LNCaP clone FGC (cell line): ENCODE data around the gene KCNJ6.
"Not testable (repeated sequence)": the region's sequence is repeated elsewhere in the genome, so short reads cannot be mapped to it uniquely, and the experiment has no call there.

Experiments used
- DNase-seq: peaks from one replicate; pipeline ENCODE4 v3.0.0-alpha.2; 2011; ENCODE audit warnings: low read depth
- H3K4me3 ChIP-seq: 2 replicates; pipeline ENCODE4 v1.5.1; 2011; ENCODE audit warnings: mild to moderate bottlenecking, low read depth, low read length, control low read depth
- TF ChIP-seq, protein P1 (sequence below): IDR thresholded peaks from 2 replicates; pipeline ENCODE4 v1.5.1; 2012; ENCODE audit warnings: mild to moderate bottlenecking; ENCODE audit not compliant: control insufficient read depth, insufficient read depth; ENCODE audit errors: extremely low read depth

Gene KCNJ6

DNA sequence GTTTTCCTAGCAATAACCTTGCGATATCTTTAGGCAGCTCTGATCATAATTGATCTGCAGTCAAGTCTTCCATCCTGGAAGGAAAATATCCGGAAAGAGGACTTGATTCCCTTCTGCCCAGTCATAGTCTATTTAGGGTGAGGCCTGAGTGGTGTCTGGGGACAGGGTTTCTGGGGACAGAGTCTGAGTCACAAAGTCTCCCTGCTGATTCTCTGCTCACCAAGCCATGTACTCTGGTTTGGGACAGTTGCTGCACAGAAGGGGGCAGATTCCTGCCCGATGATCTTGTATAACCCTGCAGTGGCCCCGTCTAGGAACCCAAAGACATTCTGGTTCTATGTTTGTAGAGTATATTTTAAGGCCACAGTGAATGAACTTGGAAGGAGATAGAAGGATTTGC, 178.8 kb downstream of the KCNJ6 start:
- H3K4me3 ChIP-seq, result no peak overlapping the region
- TF ChIP-seq, protein P1, sequence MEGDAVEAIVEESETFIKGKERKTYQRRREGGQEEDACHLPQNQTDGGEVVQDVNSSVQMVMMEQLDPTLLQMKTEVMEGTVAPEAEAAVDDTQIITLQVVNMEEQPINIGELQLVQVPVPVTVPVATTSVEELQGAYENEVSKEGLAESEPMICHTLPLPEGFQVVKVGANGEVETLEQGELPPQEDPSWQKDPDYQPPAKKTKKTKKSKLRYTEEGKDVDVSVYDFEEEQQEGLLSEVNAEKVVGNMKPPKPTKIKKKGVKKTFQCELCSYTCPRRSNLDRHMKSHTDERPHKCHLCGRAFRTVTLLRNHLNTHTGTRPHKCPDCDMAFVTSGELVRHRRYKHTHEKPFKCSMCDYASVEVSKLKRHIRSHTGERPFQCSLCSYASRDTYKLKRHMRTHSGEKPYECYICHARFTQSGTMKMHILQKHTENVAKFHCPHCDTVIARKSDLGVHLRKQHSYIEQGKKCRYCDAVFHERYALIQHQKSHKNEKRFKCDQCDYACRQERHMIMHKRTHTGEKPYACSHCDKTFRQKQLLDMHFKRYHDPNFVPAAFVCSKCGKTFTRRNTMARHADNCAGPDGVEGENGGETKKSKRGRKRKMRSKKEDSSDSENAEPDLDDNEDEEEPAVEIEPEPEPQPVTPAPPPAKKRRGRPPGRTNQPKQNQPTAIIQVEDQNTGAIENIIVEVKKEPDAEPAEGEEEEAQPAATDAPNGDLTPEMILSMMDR, result no peak
- no peak for DNase-seq

DNA sequence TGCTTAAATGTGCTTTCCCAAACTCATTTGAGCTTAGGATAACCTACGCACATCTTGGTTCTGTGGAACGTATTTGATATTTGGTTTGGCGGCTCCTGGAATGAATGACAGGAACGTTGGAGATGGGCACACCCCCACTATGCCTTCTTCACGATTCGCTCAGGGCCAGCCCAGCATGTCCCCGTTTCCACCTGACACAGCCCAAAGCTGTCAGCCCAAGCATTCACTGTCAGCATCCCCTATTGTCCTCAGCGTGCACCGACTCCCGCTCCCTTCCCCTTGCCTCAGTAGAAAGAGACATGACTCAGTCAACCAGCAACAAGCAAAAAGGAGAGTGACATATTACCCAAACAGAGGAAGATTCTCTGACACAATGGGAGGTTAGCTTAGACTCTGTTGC, 181.4 kb downstream of the KCNJ6 start:
- no peak overlapping the region for H3K4me3 ChIP-seq
- TF ChIP-seq, protein P1, result no peak
- DNase-seq, result no peak

DNA sequence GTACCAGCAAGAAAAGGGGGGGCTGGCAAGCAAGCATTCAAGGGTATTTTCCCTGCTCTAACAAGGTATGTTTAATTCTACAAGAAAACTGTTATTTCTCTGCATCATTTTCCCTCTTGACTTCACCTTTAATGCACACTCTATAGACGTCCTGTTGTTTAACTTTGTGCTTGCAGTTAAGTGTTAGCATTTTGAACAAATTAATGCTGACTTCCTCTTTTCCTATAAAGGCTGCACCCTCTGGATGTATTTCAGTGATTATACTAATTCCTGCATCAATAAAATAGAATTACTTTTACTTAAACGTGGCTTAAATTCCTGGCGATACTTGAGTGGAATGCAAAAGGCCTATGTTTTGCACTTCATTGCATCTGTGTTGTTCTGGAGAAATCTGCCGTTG, 183.3 kb downstream of the KCNJ6 start:
- TF ChIP-seq, protein P1, result no peak
- DNase-seq, result no peak
- no peak overlapping the region for H3K4me3 ChIP-seq

DNA sequence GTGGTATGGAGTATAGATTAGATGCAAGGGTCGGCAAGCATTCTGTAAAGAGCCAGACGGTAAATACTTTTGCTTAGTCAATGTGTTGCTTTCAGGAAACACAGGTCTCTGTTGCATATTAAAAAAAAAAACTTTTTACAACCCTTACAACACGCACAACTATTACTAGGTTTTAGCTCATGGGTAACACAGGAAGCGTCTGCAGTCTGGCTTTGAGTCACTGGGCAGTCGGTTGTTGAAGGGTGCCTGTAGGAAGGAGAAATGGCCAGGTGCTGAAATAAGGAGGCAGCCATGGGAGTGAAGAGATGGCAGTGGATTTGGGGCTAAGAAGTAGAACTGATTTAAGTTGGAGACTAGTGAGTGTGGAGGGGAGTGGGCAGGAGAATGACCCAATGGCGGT, 192.1 kb downstream of the KCNJ6 start:
- no peak for DNase-seq
- TF ChIP-seq, protein P1, result no peak
- H3K4me3 ChIP-seq, result no peak overlapping the region

DNA sequence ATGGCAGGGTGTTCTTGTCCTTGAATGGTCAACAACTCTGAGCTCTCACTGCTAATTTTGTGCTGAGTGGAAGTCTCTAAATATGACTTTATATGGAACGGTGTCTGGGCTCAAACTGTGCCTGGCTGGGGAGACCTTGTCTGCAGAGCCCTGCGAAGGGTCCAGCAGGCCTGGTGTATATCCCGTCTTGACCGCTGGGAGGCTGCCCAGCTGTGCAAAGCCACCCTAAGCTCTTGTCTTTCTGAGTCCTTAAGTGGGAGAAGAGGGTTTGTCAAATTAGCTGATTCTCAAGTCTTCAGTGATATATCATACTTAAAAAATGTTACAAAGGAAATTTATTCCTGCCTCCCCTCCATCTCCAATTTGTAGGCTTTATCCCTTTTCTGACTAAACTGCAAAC, 198.7 kb downstream of the KCNJ6 start:
- TF ChIP-seq, protein P1, result 0 out of 2 replicates have a peak, but pooled peaks have one; percentile 11
- no peak for DNase-seq
- no peak overlapping the region for H3K4me3 ChIP-seq

DNA sequence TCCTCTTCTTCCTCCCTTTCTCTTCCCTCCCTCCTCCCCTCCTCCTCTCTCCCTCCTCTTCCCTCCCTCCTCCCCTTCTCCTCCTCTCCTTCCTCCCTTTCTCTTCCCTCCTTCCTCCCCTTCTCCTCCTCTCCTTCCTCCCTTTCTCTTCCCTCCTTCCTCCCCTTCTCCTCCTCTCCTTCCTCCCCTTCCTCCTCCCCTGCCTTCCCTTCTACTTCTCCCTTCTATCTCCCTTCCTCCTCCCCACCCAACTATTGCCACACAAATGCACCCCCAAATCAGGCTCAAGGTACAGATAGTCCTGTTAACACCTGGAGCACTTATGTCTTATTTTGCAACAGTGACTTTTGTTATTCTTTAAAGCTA, 203.7 kb downstream of the KCNJ6 start:
- not testable (repeated sequence) for H3K4me3 ChIP-seq, DNase-seq

DNA sequence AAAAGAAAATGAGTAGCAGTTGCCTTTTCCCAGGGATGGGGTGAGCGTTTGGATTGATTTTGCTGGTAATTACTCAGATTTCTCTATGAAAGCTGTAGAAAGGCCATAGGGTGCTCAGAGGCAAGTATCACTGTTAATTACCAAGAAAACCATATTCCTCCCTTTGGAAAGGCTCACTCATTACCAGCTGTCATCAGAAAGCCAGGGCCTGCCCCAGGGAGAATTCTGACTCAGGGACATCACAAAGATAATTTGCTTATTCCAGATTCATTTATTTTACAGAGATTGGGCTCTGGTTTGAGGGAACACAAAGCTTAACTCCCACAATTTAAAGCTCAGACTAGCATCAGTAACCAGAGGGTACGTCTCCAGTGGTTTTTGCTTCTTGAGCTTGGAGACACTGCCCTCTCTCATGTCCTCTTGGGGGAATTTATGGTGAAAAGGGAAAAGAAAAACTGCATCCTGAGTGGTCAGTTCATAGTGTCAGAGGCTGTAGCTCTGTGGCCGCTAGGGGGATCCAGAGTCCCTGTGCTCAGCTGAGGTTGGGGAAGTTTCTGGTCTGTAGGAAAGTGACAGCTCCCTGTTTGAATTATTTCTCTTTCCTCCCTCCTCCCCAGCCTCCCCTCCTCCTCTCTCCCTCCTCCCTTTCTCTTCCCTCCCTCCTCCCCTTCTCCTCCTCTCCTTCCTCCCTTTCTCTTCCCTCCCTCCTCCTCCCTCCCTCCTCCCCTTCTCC, 204.3 kb downstream of the KCNJ6 start:
- DNase-seq, result peak; percentile 21
- no peak overlapping the region for H3K4me3 ChIP-seq
- TF ChIP-seq, protein P1, result peak; percentile 91
